HG03460 (cell line): ENCODE data around the gene NACA.
"Not testable (repeated sequence)": the region's sequence is repeated elsewhere in the genome, so short reads cannot be mapped to it uniquely, and the experiment has no call there.

Experiments
- ATAC-seq: cut with Tn5 transposase; IDR thresholded peaks from one replicate; pipeline ENCODE4 v1.9.1; 2021; ENCODE audit not compliant: unreplicated experiment

Gene NACA

DNA sequence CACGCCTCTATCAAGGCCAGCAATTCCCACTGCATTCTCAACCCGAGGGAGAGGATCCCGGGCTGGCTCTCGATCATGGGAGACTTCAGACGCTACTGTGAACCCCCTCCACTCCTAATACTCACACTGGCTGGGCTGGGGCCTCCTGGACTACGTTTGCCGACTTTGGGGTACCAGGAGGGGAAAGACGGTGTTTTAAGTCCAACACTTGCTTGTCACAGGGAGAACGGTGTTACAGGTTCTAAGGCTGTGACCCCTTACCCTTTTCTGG, 463 bp downstream of the NACA start:
- ATAC-seq: no peak

- no peak for ATAC-seq
Measured at GRCh38 chr12:56723889-56724700, 1.0 kb downstream of the NACA start.

DNA sequence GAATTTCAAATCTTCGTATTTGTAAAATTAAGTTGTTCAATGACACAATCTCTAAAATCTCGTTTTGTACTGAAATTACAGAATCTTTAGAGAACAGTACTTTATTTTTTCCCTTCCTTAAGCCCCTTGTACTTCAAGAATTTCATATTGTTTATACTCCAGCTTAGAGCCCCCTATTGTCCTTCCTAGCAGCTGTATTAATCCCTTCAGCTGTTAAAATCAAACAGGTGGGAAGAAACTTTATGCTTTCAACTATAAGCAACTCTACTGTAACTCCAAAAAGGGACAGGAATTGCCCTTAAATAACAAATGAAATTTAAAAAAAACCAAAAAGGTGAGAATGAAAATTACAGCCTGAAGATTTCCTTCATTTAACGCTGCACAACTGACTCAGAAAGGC, 1.7 kb downstream of the NACA start:
- ATAC-seq: no peak

DNA sequence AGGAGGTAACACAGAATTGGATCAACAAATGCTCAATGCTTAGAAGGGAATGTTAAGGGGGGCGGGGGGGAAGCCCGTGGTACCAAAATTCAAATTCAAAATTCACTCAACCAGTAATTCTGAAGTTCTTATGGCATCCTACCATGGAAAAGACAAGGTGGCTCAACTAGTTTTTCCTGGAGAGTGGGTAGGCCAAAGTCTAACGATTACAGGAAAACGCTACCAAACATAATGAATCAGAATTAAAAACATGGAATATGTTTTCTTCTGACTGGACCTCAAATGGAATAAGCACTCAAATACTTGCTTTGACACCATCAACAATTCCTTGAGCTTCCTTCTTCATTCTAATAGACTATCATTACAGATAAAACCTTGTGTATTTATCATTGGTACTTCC, 2.3 kb downstream of the NACA start:
- ATAC-seq: no peak

GRCh38 chr12:56721721-56722120, 3.4 kb downstream of the NACA start:
- no peak for ATAC-seq

- ATAC-seq: no peak
Measured at GRCh38 chr12:56721216-56721615, 3.9 kb downstream of the NACA start.

- no peak for ATAC-seq
Measured at GRCh38 chr12:56720731-56721151, 4.4 kb downstream of the NACA start.

GRCh38 chr12:56719056-56719455, 6.0 kb downstream of the NACA start:
- ATAC-seq: no peak

DNA sequence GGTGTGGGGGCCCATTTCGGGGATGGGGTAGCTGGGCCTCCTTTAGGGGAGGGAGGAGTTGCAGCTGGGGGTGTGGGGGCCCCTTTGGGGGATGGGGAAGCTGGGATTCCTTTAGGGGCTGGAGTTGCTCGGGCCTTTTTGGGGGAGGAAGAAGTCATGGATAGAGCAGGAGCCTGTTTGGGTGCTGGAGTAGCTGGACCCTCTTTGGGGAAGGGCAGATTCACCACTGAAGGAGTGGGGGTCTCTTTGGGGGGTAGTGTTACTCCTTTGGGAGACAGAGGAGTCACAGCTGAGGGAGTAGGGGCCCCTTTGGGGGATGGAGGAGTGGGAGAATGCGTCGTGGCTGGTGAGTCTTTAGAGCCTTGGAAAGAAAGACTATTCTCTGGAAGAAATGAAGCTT, 6.5 kb downstream of the NACA start:
- ATAC-seq: no peak

GRCh38 chr12:56718149-56718548, 7.0 kb downstream of the NACA start:
- no peak for ATAC-seq

DNA sequence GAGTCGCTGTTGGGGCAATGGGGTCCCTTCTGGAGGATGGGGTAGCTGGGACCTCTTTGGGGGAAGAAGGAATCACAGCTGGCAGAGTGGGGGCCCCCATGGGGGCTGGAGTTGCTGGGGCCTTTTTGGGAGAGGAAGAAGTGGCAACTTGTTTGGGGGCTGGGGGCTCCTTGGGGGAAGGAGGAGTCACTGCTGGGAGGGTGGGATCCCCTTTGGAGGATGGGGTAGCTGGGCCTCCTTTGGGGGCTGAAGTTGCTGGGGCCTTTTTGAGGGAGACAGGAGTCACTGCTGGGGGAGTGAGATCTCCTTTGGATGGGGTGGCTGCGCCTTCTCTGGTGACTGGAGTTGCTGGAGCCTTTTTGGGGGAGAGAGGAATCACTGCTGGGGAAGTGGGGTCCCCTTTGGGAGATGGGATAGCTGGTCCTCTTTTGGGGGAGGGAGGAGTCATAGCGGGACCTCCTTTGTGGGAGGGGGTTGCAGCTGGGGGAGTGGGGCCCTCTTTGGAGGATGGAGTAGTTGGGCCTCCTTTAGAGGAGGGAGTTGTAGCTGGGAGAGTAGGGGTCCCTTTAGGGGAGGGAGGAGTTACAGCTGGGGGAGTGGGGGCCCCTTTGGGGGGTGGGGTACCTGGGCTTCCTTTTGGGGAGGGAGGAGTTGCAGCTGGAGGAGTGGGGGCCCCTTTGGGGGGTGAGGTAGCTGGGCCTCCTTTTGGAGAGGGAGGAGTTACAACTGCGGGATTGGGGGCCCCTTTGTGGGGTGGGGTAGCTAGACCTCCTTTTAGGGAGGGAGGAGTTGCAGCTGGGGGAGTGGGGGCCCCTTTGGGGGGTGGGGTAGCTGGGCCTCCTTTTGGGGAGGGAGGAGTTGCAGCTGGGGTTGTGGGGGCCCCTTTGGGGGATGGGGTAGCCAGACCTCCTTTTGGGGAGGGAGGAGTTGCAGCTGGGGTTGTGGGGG, 7.9 kb downstream of the NACA start:
- ATAC-seq: no peak

- ATAC-seq: no peak
Measured at GRCh38 chr12:56716458-56716857, 8.6 kb downstream of the NACA start.

- ATAC-seq: no peak
Measured at GRCh38 chr12:56715798-56716197, 9.3 kb downstream of the NACA start.

DNA sequence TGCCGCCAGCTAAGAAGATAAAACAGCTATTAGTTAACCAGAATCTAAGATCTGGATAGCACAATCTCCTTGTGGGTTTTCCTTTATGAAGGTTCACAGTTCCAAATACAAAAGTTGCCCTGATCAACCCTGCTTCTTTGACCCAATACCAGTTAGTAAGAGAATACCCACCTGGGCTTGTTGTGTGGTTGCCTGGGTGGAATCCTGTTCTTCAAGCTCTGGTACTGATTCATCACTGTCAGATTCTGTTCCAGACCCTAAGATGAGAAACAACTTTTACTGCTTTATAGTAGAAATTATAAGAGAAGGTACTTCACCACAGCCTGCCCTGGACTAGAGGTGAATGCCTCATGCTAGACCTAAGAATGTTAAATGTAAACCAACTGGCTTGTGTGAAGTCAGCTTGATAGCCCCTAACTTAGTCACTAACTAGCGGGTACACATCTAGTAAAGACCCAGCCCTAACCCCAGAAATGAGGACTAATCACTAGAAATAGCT, 10.6 kb downstream of the NACA start:
- no peak for ATAC-seq

DNA sequence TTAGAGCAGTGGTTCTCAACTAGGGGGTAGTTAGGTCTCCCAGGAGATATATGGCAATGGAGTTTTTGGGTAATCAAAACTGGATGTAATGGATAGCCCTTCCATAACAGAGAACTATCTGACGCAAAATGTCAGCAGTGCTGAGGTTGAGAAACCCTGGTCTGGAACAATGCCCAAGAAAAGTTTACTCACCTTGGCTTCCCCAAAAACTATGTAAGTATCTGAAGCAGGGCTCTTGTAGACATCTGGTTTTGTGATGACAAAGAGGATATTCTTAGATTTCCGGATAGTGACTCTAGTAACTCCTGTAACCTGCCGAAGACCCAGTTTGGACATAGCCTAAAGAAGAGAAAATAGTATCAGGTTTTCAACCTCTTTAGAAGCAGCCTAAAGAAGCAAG, 11.8 kb downstream of the NACA start:
- no peak for ATAC-seq

- ATAC-seq: no peak
Measured at GRCh38 chr12:56709759-56710376, 15.2 kb downstream of the NACA start.

DNA sequence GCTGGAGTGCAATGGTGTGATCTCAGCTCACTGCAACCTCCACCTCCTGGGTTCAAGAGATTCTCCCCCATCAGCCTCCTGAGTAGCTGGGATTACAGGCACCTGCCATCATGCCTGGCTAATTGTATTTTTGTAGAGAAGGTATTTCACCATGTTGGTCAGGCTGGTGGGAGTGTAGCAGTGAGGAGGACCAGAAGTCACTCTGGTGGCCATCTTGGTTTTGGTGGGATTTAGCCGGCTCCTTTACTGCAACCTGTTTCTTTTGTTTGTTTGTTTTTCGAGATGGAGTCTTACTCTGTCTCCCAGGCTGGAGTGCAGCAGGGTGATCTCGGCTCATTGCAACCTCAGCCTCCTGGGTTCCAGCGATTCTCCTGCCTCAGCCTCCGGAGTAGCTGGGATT, 20.6 kb downstream of the NACA start:
- not testable (repeated sequence) for ATAC-seq

DNA sequence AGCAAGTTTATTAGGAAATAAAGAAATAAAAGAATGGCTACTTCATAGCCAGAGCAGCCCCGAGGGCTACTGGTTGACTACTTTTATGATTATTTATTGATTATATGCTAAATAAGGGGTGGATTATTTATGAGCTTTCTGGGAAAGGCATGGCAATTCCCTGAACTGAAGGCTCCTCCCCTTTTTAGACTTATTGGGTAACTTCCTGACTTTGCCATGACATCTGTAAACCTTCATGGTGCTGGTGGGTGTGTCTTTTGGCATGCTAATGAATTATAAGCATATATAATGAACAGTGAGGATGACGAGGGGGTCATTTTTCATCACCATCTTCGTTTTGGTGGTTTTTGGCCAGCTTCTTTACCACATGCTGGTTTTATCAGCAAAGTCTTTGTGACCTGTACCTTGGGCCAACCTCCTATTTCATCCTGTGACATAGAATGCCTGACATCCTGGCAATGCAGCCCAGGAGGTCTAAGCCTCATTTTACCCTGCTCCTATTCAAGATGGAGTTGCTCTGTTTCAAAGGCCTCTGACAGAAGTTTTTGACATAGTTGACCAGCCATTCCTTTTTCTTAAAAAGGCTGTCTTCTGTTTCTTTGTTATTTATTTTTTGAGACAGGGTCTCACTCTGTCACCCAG, 26.0 kb downstream of the NACA start:
- no peak for ATAC-seq

DNA sequence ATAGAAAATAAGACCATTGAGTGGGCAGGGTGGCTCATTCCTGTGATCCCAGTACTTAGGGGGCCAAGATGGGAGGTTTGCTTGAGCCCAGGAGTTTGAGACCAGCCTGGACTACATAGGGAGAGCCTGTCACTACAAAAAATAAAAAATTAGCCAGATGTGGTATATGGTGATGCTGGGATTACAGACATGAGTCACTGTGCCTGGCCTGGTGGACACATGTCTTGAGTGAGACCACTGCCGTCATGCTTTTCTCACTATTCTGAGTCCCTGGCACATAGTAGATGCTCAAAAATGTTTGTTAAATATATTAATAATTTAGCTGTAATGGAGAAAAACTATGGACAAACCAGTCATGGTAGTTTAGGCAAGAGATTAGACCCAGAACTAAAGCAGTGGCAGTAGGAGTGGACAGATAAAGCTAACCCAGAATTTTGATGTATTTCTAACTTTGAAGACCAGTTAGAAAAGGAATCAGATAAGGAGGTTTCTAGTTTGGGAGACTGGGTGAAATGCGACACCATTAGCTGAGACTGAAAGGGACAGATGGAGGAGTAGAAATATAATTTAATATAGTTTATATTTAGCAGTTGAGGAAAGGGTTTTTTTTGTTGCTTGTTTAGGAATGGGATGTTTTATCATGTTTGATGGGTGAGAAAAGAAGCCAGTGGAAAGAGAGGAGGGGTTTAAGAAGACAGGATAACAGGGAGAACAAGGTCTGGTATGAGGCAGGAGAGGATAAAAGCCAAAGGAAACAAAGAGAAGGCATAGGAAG, 29.6 kb downstream of the NACA start:
- no peak for ATAC-seq

- ATAC-seq: no peak
Measured at GRCh38 chr12:56694161-56694560, 30.9 kb downstream of the NACA start.

DNA sequence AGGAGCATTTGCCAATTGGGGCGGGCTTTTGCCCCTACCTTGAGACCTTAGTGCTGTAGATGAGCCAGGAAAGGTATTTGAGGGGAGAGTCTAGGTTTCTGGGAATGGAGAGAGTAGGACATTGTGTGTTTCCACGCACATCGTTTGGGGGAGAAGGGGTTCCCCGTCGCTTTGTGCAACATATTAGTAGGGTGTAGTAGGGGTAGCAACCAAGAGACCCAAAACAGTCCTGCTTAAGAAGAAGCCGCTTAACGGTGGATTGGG, 36.3 kb downstream of the NACA start:
- no peak for ATAC-seq
